ENCODE results near the gene AP1S1. TPM values are rescaled to one million over a fixed set of nuclear protein-coding genes. Genes with fewer than 3 reads are reported as not detected.
A peak's percentile ranks its signal among the peaks of the same experiment; 100 is the strongest.

The AP1S1 gene
- total and polyA plus RNA-seq, 7 donors, result 5.7 to 29.9 (median 7.1) TPM

DNA sequence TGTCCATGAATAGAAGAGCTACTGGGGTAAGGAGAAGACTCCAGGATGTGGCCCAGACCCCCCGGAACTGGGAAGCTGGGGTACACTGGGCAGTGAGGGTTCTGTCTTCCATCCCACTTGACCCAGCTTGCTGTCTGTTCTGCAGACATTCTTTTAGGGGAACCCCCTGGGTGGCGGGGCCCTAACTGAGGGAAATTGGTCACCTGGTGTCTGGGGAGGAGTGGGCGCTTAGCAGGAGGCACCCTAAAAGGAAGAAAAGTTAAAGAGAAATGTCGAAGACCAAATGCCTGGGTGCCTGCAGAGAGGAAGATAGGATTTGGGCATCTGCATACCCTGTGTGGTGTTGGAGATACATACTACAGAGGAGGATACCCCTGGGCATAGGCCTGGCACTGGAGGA lies 1.0 kb downstream of the AP1S1 start:
- TF ChIP-seq, protein P1, sequence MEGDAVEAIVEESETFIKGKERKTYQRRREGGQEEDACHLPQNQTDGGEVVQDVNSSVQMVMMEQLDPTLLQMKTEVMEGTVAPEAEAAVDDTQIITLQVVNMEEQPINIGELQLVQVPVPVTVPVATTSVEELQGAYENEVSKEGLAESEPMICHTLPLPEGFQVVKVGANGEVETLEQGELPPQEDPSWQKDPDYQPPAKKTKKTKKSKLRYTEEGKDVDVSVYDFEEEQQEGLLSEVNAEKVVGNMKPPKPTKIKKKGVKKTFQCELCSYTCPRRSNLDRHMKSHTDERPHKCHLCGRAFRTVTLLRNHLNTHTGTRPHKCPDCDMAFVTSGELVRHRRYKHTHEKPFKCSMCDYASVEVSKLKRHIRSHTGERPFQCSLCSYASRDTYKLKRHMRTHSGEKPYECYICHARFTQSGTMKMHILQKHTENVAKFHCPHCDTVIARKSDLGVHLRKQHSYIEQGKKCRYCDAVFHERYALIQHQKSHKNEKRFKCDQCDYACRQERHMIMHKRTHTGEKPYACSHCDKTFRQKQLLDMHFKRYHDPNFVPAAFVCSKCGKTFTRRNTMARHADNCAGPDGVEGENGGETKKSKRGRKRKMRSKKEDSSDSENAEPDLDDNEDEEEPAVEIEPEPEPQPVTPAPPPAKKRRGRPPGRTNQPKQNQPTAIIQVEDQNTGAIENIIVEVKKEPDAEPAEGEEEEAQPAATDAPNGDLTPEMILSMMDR (IDR thresholded peaks at IDR 0.05), result no peak
- no peaks in the 10 kb centered on the region for H3K4me1 ChIP-seq
- H3K27me3 ChIP-seq (ENCODE audit: insufficient read depth in 3 of 3, low read length in 2 of 3), result no peaks in the 10 kb centered on the region
- peaks cover 0 to 27% of the 10 kb centered on the region in 2 donors for H3K36me3 ChIP-seq (ENCODE audit: insufficient read depth in 1 of 2, low read depth in 1 of 2)
- peak overlapping the region; percentile 86 for H3K4me3 ChIP-seq
- DNase-seq (no peak), ATAC-seq (no peak)
- no peaks in the 10 kb centered on the region for H3K9me3 ChIP-seq
- intact Hi-C loops (cut with DNase I), result no loop called here
- H3K27ac ChIP-seq, result no peak overlapping the region
- WGBS, 3 donors, result 58 to 66% (median 59%) methylated on average over 4 of the region's 4 CpGs

DNA sequence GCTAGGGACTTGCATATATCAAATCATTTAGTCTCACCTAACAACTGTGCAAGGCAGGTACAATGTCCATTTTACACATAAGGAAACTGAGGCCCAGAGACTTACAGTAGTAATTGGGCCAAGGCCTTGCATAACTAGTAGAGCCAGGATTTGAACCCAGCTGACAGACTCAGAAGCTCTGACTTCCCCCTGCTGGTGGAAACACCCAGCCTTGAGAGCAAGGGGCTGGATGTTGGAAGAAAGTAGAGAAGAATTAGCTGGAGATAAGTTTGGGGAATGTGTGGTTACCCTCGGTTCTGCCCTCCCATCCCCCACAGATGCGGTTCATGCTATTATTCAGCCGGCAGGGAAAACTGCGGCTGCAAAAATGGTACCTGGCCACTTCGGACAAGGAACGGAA lies 2.0 kb downstream of the AP1S1 start:
- no peak for DNase-seq
- intact Hi-C loops (cut with DNase I), result no loop called here
- WGBS, 3 donors, result 73 to 77% (median 75%) methylated on average over 6 of the region's 6 CpGs
- H3K4me1 ChIP-seq, result no peaks in the 10 kb centered on the region
- no peaks in the 10 kb centered on the region for H3K27me3 ChIP-seq (ENCODE audit: insufficient read depth in 3 of 3, low read length in 2 of 3)
- H3K9me3 ChIP-seq, result no peaks in the 10 kb centered on the region
- TF ChIP-seq, protein P1 (IDR thresholded peaks at IDR 0.05), result no peak
- H3K36me3 ChIP-seq (ENCODE audit: insufficient read depth in 1 of 2, low read depth in 1 of 2), result peaks cover 0 to 33% of the 10 kb centered on the region in 2 donors
- no peak for ATAC-seq
- H3K4me3 ChIP-seq, result no peak overlapping the region
- no peak overlapping the region for H3K27ac ChIP-seq

DNA sequence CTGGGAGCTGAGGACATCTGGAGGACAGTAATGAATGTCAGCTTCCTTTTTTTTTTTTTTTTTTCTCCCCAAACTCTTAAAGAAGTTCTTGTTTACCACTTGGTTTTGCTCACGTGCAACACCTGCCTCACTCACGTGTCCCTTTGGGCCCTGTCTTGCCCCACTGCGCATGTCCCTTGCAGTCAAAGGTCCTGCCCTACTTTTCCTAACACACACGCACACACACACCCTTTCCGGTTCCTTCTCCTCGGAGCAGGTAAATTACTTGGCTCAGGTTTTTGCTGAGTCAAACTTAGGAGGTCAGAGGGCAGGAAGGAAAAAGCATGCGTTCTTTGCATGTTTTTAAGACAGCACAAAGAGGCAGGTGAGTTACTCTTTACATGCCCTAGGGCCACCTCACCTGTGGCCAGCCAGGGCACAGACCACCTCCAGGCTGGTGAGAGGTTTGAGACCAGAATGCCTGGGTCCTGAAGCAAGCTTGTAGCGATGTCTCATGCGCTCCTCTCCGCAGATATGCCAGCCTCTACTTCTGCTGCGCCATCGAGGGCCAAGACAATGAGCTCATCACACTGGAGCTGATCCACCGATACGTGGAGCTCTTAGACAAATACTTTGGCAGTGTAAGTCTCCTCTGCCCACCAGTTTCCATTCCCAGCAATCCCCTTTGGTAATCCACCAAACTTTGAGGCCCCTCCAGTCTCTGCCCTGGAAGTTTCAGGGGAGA lies 2.8 kb downstream of the AP1S1 start:
- H3K4me1 ChIP-seq, result no peaks in the 10 kb centered on the region
- H3K27me3 ChIP-seq (ENCODE audit: insufficient read depth in 3 of 3, low read length in 2 of 3), result peaks cover 0 to 7% (median 0%) of the 10 kb centered on the region in 3 donors
- H3K9me3 ChIP-seq, result no peaks in the 10 kb centered on the region
- no peak overlapping the region for H3K4me3 ChIP-seq
- no peak for ATAC-seq
- no peak for DNase-seq
- WGBS, 3 donors, result 85 to 88% (median 86%) methylated on average over 14 of the region's 14 CpGs
- no peak overlapping the region for H3K27ac ChIP-seq
- intact Hi-C loops (cut with DNase I), result no loop called here
- peaks cover 0 to 33% of the 10 kb centered on the region in 2 donors for H3K36me3 ChIP-seq (ENCODE audit: insufficient read depth in 1 of 2, low read depth in 1 of 2)
- TF ChIP-seq, protein P1 (IDR thresholded peaks at IDR 0.05), result no peak

DNA sequence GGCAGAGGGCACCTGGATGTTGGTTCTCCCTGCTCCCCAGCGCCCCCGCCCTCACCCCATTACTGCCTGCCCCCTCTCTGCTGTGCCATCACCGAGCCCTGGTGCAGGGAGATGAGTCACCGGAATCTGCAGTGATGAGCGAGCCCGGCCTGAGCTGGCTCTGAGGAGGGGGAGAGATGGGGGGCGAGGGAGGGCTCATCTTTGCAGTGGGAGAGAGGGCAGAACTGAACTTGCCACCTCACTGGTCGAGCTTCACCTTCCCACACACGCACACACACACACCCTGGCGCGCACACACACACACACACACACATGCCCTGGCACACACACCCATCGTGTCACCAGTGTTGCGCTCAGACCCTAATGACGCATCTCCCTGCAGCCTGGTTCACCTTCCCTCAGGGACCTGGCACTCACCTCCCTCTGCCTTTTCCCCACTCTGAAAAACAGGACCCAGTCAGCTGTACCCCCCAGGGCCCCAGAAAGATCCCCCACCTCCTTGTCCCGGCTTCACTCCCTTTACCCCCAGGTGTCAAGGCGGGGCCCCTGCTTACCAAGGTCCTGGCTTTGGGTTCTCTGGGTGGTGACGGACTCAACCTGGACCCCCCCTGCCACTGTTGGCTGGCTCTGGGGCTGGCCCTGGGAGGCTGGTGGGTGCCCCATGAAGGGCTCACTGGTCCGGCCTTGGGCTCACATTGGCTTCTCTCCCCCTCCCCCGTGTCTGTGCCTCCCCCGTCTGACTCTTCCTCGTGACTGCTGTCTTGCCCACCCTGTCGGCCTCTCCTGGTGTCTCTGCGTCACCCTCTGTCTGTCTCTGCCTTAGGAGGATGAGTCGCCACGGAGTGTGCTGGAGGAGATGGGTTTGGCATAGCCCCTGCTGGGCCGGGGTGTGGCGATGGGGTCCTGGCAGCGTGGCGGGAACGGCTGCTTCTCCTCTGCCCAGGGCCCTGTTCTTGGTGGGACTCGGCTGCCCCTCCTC lies 5.7 kb downstream of the AP1S1 start:
- Histone ChIP-seq H3K27me3 (ENCODE audit: insufficient read depth in 3 of 3, low read length in 2 of 3) (peaks cover 0 to 35% (median 16%) of the 10 kb centered on the region in 3 donors), H3K4me1 (peaks cover 4% of the 10 kb centered on the region), H3K4me3 (no peak overlapping the region), H3K9me3 (no peaks in the 10 kb centered on the region), H3K27ac (no peak overlapping the region), H3K36me3 (ENCODE audit: insufficient read depth in 1 of 2, low read depth in 1 of 2) (peaks cover 0 to 33% of the 10 kb centered on the region in 2 donors)
- intact Hi-C loops (cut with DNase I), result no loop called here
- TF ChIP-seq, protein P1 (IDR thresholded peaks at IDR 0.05), result no peak
- WGBS, 3 donors, result 76 to 80% (median 77%) methylated on average over 25 to 31 of the region's 31 CpGs
- ATAC-seq (no peak), DNase-seq (no peak)

All from psoas muscle (tissue), 8 donors.